NCI-H345 (cell line): ENCODE measurements around the gene TRERF1.

Experiments
- DNase-seq: peaks from one replicate; lab custom pipeline; 2025; lab: John Stamatoyannopoulos, UW

TRERF1 gene

DNA sequence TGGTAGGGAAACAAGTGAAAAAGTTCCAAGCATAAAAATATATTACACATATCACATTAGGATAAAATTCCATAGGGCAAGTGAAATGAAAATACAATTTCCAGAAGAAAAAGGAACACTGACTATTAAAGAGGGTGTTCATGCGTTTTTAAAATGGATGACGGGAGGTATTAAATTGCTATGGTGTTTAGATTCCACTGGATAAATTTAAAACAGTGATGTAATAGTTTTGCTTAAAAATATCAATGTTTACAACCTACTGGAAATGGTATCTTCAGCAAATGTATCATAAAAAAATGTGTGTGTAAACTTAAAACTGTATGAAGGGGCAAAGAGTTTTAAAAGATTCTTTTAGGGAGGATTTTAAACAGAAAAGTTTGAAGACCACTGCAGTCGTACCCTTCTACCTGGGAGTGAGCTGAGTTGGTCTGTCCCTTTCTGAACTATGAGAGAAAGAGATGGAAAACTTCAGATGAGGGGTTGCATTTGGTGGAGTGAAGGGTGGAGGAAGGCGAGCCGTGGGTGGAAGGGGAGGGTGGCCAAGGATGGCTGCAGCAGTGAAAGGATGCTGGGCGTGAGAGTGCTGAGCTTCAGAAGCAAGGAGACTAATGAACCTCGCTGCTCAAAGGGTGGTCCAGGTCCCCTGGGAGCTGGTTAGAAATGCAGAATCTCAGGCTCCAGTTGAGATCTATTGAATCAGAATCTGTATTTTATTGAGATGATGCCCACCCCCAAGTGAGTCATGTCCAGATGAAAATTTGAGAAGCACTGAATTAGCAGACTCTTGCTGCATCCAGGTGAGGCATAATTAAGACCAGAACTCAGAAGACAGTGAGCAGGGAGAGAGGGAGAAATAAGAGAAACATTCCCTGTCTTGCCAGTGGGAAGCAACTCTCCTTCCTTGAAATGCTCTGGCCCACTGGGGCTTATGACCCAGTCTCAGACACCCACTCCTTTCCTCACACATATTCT lies 179.6 kb downstream of the TRERF1 start:
- no peak for DNase-seq

DNA sequence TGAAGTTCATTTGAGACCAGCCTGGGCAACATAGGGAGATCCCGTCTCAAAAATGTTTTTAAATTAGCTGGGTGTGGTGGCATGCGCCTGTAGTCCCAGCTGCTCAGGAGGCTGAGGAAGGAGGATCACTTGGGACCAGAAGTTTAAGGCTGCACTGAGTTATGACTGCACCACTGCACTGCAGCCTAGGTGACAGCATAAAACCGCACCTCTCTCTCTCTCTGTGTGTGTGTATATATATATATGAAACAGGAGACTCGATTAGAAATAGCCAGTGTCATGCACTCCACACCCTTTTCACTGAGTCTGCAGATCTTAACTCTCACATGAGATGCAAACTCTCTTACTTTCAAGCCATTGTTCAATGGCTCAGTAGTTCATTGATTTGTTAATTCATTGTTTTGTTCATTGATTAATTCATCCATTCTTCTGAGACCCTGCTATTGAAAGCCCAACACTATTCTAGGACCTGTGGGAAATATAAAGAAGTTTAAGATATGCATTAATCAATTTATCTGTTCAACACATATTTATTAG lies 181.7 kb downstream of the TRERF1 start:
- DNase-seq: no peak

GRCh38 chr6:42269553-42269952 lies 182.2 kb downstream of the TRERF1 start:
- no peak for DNase-seq

GRCh38 chr6:42268835-42269204 lies 182.9 kb downstream of the TRERF1 start:
- DNase-seq: no peak

GRCh38 chr6:42268016-42268834 lies 183.5 kb downstream of the TRERF1 start:
- DNase-seq: no peak

GRCh38 chr6:42266538-42266937 lies 185.2 kb downstream of the TRERF1 start:
- no peak for DNase-seq

- no peak for DNase-seq
Observed at GRCh38 chr6:42264852-42265390, 186.8 kb downstream of the TRERF1 start.

DNA sequence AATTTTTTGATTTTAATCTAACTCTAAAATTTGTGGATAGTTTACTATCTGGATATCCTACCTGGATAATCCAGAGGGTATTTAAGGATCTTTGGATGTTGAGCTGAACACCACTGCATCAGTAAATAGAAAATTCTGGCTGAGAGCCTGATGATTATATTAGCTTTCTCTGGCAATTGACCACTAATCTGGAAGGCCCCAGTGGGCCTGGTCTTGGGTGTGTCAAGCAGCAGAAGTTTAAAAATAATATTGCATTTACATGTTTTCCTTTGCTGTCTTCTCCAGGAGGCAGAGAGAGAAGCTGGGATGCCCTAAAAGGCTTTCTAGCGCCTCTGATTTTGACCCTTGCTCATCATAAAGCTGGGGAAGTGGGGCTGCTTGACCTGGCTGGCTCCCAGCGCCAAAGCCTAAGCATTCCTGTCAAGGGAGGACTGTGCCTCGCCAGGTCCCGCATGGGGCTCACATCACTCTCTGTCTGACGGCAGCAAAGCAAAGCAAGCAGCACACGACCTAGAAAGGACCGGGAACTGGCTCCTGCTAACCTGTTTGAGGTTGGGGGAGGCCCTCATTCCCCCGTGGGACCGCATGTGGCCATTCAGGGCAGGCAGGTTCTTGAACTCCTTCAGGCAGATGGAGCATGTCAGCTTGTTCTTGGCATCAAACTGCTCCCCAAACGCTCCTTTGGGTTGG lies 187.4 kb downstream of the TRERF1 start:
- DNase-seq: no peak

DNA sequence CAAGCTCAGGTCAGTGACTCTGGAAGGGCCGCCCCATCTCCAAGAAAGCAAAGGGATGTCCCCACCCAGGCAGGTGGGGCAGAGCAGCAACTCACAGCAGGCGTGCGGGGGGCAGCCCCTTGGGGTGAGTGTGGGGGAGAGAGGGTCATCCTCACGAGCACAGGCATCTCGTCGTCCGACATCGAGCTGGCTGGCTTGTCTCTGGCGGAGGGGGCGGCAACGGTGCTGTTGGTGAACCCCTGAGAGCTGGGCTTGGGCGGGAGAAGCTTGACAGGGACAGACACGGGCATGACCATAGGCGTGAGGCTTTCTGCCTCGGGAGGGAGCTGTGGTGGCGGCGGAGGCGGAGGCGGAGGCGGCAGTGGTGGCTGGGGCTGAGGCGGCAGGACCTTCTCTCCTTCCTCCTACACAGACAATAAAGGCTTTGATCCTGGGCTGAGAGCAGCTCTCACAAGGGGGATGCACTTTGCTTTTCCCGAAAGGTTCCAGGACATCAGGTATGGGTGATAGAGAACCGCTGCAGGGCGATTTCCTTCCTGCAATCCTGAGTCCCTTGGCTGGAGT lies 188.5 kb downstream of the TRERF1 start:
- DNase-seq: no peak

DNA sequence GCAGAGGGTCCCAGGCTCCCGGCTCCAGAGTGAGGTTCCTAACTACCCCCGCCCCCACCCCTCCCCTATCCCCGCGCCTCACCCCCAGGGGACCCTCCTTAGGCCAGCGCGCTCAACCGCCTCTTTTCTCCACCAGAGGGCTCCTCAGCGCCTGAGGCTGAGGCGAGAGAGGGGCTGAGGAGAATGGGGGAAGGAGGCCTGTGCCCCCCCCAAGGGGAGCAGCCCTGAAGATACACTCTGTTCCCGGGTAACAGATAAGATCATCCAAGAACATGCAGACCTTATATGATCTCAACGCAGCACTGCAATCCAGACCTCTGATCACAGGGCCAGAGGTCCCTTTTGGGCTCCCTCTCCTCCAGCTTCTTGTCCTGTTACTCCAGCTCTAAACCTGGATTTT lies 190.8 kb downstream of the TRERF1 start:
- DNase-seq: peak; percentile 56

DNA sequence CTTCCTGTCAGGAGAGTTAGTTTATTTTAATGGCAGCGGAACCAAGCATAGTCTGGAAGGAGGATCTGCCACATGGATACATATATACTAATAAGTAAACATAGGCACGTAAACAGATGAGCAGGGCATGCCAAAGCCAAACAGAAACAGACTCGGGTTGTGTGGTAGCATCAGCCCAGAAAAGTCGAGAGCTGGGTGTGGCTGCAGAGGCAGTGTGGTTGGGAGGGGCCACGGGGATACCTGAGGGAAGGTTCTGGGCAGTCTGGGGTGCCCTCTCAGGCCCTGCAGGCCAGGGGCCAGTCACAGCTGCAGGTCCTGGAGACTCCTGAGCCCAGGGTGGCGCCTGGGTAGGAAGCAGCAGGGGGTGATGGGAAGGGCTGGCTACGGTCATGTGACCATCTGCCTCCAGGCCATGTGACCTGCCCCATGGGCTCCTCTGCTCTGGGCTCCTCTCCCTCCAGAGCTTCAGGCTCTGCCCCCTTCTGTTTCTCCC lies 191.3 kb downstream of the TRERF1 start:
- DNase-seq: peak; percentile 75

GRCh38 chr6:42259841-42260395 lies 191.8 kb downstream of the TRERF1 start:
- DNase-seq: no peak

- DNase-seq: no peak
Observed at GRCh38 chr6:42259286-42259685, 192.4 kb downstream of the TRERF1 start.

GRCh38 chr6:42257614-42258013 lies 194.1 kb downstream of the TRERF1 start:
- no peak for DNase-seq

- DNase-seq: no peak
Observed at GRCh38 chr6:42257063-42257462, 194.7 kb downstream of the TRERF1 start.

GRCh38 chr6:42255050-42255449 lies 196.7 kb downstream of the TRERF1 start:
- no peak for DNase-seq

GRCh38 chr6:42254505-42254904 lies 197.2 kb downstream of the TRERF1 start:
- DNase-seq: no peak

DNA sequence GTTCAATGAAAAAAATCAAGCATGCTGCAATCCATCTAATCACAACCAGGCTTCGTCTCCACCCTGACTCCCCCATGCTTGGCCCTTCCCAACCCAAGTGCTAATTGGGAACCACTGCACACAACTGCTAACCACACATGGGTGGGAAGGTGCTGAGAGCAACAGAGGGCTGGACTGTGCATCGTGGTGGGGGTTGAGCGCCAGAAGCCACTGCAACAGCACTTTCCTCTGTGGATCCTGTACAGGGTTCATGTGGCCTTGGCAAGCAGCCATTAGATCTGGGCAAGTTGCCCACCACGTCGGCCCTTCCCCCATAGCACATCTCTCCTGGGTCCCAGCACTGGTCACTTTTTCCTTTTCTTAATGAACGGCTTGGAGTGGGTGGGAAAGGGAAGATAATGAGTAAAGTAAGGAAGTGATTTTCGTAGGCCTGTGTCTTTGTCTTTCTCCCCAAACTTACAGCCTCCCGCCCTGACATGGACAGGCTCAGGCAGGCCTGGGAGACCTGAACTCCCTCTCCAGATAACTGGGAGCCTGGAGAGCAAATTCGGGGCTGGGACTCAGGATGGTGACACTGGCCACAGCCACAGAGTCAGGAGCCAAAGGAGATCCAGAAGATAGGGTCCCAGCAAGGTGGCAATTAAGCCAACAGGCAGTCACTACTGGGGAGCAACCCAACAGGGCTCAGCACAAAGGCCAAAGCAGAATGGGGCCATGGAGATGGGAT lies 199.7 kb downstream of the TRERF1 start:
- peak; percentile 30 for DNase-seq

- no peak for DNase-seq
Observed at GRCh38 chr6:42251500-42251899, 200.2 kb downstream of the TRERF1 start.

DNA sequence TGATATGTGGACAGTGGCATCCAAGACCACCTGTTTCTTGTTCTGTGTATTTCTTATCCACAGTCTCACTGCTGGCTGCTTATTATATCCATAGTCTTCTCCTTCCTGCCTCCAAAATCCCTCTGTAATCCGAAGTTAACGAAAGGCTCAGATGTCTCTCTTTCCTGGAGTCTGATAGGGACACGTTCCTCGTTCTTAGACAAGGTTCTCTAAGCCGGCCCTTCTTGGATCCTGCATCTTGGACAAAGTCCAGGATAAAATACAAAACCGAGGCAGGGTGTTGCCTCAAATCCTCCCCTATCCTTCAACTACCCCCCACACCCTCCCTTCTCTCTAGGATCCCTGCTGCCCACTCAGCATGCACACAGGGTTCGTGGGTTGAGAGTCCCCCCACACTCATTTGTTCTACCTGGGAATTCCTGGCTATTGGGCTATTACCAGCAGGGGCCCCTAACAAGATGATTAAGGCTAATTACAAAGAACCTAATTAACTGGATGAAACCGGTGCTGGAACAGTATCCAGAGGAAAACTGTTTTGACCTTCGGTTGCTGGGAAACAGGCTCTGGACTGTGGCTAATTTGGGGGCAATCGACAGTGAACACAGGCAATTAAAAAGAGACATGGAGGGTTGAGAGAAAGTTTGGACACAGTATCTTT lies 201.3 kb downstream of the TRERF1 start:
- DNase-seq: no peak
